PC-3 (cell line): Measurements from ENCODE around the gene MYLK.

Experiments
- EZH2 ChIP-seq: fragments of 300-600 bp; sonication (generic); IDR thresholded peaks from one replicate; pipeline ENCODE4 v1.6.1; 2017; ENCODE audit warnings: antibody characterized with exemption, mild to moderate bottlenecking, low read length; ENCODE audit not compliant: unreplicated experiment
- EZH2phosphoT487 ChIP-seq: fragments of 300-600 bp; sonication (generic); IDR thresholded peaks from 2 replicates; pipeline ENCODE4 v1.6.1; 2018; ENCODE audit warnings: mild to moderate bottlenecking, antibody characterized with exemption, low read length, borderline replicate concordance
- TF ChIP-seq, protein P1 (sequence below): fragments of 300-600 bp; sonication (generic); conservative IDR thresholded peaks from 2 replicates; pipeline ENCODE4 v1.5.1; 2017; ENCODE audit warnings: antibody characterized with exemption, low read depth, mild to moderate bottlenecking, low read length

DNA sequence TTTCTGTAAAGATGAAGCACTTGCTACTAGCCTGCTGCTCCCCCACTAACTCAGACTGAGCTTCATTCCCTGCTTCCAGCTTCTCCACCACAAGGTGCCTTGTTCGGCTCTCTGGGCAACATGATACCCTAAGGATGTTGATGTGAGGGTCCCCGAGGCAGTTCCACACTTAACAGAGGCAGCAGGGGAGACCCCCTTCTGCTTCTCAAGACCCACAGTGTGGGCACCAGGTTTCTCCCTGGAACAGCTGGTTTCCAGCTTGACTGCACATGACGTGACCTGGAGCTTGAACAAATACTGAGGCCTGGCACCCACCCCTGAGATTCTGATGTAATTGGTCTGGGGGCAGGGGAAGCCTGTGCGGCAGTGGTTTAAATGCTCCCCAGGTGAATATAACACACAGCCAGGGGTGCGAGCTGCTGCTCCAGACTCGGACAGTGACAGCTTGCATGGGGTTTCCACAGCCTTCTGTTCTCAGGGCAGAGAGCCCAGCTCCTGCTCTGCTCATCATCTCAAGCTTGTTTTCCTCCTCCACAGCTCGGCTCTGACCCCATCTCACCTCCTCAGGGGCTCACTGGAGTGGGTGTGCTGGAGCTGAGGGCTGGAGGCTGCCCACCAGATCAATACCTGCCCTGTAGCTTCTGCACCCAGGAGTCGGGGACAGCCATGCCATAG, 204.3 kb downstream of the MYLK start:
- no peak for TF ChIP-seq EZH2
- TF ChIP-seq, protein P1, sequence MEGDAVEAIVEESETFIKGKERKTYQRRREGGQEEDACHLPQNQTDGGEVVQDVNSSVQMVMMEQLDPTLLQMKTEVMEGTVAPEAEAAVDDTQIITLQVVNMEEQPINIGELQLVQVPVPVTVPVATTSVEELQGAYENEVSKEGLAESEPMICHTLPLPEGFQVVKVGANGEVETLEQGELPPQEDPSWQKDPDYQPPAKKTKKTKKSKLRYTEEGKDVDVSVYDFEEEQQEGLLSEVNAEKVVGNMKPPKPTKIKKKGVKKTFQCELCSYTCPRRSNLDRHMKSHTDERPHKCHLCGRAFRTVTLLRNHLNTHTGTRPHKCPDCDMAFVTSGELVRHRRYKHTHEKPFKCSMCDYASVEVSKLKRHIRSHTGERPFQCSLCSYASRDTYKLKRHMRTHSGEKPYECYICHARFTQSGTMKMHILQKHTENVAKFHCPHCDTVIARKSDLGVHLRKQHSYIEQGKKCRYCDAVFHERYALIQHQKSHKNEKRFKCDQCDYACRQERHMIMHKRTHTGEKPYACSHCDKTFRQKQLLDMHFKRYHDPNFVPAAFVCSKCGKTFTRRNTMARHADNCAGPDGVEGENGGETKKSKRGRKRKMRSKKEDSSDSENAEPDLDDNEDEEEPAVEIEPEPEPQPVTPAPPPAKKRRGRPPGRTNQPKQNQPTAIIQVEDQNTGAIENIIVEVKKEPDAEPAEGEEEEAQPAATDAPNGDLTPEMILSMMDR = no peak
- TF ChIP-seq EZH2phosphoT487 = no peak
